Thoracic aorta (tissue), 2 donors: Measurements from ENCODE around the gene FOXO6. TPM values are rescaled to one million over a fixed set of nuclear protein-coding genes. Genes with fewer than 3 reads are reported as not detected.

Experiments
- ATAC-seq: fragments of 150-250 bp; one replicate; pipeline ENCODE4 v1.8.0; 2017; ENCODE audit warnings: low read depth; ENCODE audit not compliant: insufficient number of reproducible peaks, low FRiP score
- DNase-seq: peaks from one replicate; pipeline ENCODE4 v3.0.0-alpha.2; 2020; ENCODE audit warnings: low spot score
- H3K27ac ChIP-seq, 2 donors: fragments of 200-600 bp; sonication (generic); 1 replicate in 1 of 2; 2 replicates in 1 of 2; pipeline ENCODE4 v1.5.1; 2016; ENCODE audit warnings: mild to moderate bottlenecking in 2 of 2, moderate library complexity in 2 of 2
- H3K27me3 ChIP-seq: fragments of 200-600 bp; sonication (generic); replicated peaks from 2 replicates; pipeline ENCODE4 v1.6.0; 2016; ENCODE audit warnings: mild to moderate bottlenecking; ENCODE audit not compliant: insufficient read depth
- H3K36me3 ChIP-seq: fragments of 200-600 bp; sonication (generic); one replicate; pipeline ENCODE4 v1.5.1; 2016
- H3K4me1 ChIP-seq, 2 donors: fragments of 200-600 bp; sonication (generic); 1 replicate in 1 of 2; 2 replicates in 1 of 2; pipeline versions ENCODE4 v1.5.1 to v1.6.0; 2016; ENCODE audit warnings: low read depth in 2 of 2, mild to moderate bottlenecking in 1 of 2; ENCODE audit not compliant: control insufficient read depth in 1 of 2
- H3K4me3 ChIP-seq: fragments of 200-600 bp; sonication (generic); 2 replicates; pipeline ENCODE4 v1.5.1; 2016; ENCODE audit warnings: mild to moderate bottlenecking
- H3K9me3 ChIP-seq: fragments of 200-600 bp; sonication (generic); 2 replicates; pipeline ENCODE4 v1.5.1; 2016
- CTCF ChIP-seq: fragments of 200-600 bp; sonication (generic); IDR thresholded peaks from one replicate; pipeline ENCODE4 v1.5.1; 2019; ENCODE audit warnings: antibody characterized with exemption
- total RNA-seq, 2 donors: library from RNA; depleted of rRNA; stranded (reverse); fragments of >200 nt; gene quantifications; one replicate each; pipeline versions ENCODE4 v1.1.0 to v1.2.3, GENCODE V29; 2016

FOXO6 gene
- total RNA-seq, 2 donors from 2014 or later, result 3.8 TPM; not detected in 1

GRCh38 chr1:41349361-41350054 is 11.7 kb upstream of the FOXO6 start:
- no peak for DNase-seq
- TF ChIP-seq CTCF, result no peak
- H3K27me3 ChIP-seq, result no peaks in the 10 kb centered on the region

GRCh38 chr1:41350055-41350378 is 11.2 kb upstream of the FOXO6 start:
- Histone ChIP-seq H3K27me3 (no peaks in the 10 kb centered on the region), H3K9me3 (no peaks in the 10 kb centered on the region), H3K4me3 (no peak overlapping the region), H3K27ac (no peak overlapping the region), H3K36me3 (no peaks in the 10 kb centered on the region), H3K4me1 (no peaks in the 10 kb centered on the region)
- no peak for ATAC-seq
- no peak for DNase-seq
- TF ChIP-seq CTCF, result no peak

More at GRCh38 chr1:41349361-41350054, 11.7 kb upstream of the FOXO6 start:
- H3K27ac ChIP-seq, result no peak overlapping the region
- no peaks in the 10 kb centered on the region for H3K4me1 ChIP-seq
- ATAC-seq, result no peak
- H3K36me3 ChIP-seq, result no peaks in the 10 kb centered on the region
- H3K4me3 ChIP-seq, result no peak overlapping the region
- no peaks in the 10 kb centered on the region for H3K9me3 ChIP-seq

- Histone ChIP-seq H3K27me3 (no peaks in the 10 kb centered on the region), H3K27ac (no peak overlapping the region), H3K36me3 (no peaks in the 10 kb centered on the region), H3K4me1 (no peaks in the 10 kb centered on the region), H3K9me3 (no peaks in the 10 kb centered on the region), H3K4me3 (no peak overlapping the region)
- TF ChIP-seq CTCF, result no peak
- DNase-seq (no peak), ATAC-seq (no peak)
Measured at GRCh38 chr1:41351262-41352151, 9.7 kb upstream of the FOXO6 start.

- Histone ChIP-seq H3K4me1 (peaks cover 11 to 15% of the 10 kb centered on the region in 2 donors), H3K36me3 (no peaks in the 10 kb centered on the region), H3K4me3 (no peak overlapping the region), H3K27me3 (no peaks in the 10 kb centered on the region), H3K9me3 (no peaks in the 10 kb centered on the region), H3K27ac (no peak overlapping the region)
- ATAC-seq, result no peak
- no peak for DNase-seq
- TF ChIP-seq CTCF, result no peak
Measured at GRCh38 chr1:41353744-41354143, 7.5 kb upstream of the FOXO6 start.

GRCh38 chr1:41354956-41355355 is 6.3 kb upstream of the FOXO6 start:
- ATAC-seq, result no peak
- Histone ChIP-seq H3K27ac (no peak overlapping the region), H3K4me3 (no peak overlapping the region), H3K4me1 (peaks cover 13 to 27% of the 10 kb centered on the region in 2 donors), H3K9me3 (no peaks in the 10 kb centered on the region), H3K36me3 (no peaks in the 10 kb centered on the region), H3K27me3 (no peaks in the 10 kb centered on the region)
- TF ChIP-seq CTCF, result no peak
- no peak for DNase-seq
